SK-N-SH (cell line): ENCODE measurements around the gene GABRG3. TPM values are rescaled to one million over a fixed set of nuclear protein-coding genes. Genes with fewer than 3 reads are reported as not detected.
A peak's percentile ranks its signal among the peaks of the same experiment; 100 is the strongest.

Experiments used
- CTCF ChIA-PET: fragments of 300-600, 350-600 bp; formaldehyde crosslinking; extraction: SDS; loops from one replicate; lab custom pipeline; 2021; lab: Yijun Ruan, JAX
- POLR2A ChIA-PET: fragments of 350-600 bp; sonication (Branson Sonifier 250); formaldehyde crosslinking; extraction: SDS; loops from one replicate; lab custom pipeline; 2020; ENCODE audit warnings: antibody characterized with exemption, inconsistent platforms; lab: Yijun Ruan, JAX
- DNase-seq: peaks from one replicate; pipeline ENCODE4 v3.0.0; 2012
- H2AFZ ChIP-seq: fragments of 200-600 bp; sonication (generic); 2 replicates; pipeline ENCODE4 v1.8.1; 2016; ENCODE audit warnings: antibody characterized with exemption, mild to moderate bottlenecking, low read depth
- H3F3A ChIP-seq: fragments of 200-600 bp; sonication (generic); replicated peaks from 2 replicates; pipeline ENCODE3; 2016; ENCODE audit warnings: antibody characterized with exemption, mild to moderate bottlenecking; ENCODE audit not compliant: insufficient read depth
- H3K27ac ChIP-seq, 2 experiments: fragments of 200-500 bp in 1 of 2; fragments of 200-600 bp in 1 of 2; sonication (Bioruptor generic) in 1 of 2; sonication (generic), shearing (Covaris generic) in 1 of 2; 2 replicates each; pipeline versions ENCODE4 v1.5.1 to v1.6.1; 2014 to 2016; ENCODE audit warnings: low read depth in 2 of 2, inconsistent platforms in 1 of 2, low read length in 1 of 2, mild to moderate bottlenecking in 1 of 2, mixed read lengths in 1 of 2
- H3K27me3 ChIP-seq: fragments of 200-600 bp; sonication (generic), shearing (Covaris generic); 2 replicates; pipeline ENCODE4 v1.6.1; 2016; ENCODE audit warnings: mixed run types; ENCODE audit not compliant: insufficient read depth
- H3K36me3 ChIP-seq, 2 experiments: fragments of 200-500 bp in 1 of 2; fragments of 200-600 bp in 1 of 2; sonication (Bioruptor generic) in 1 of 2; sonication (generic) in 1 of 2; replicated peaks in 1 of 2; 2 replicates each; pipeline versions ENCODE3 to v1.5.1; 2014 to 2016; ENCODE audit warnings: low read length in 1 of 2, mild to moderate bottlenecking in 1 of 2; ENCODE audit not compliant: insufficient read depth in 2 of 2, control insufficient read depth in 1 of 2
- H3K4me1 ChIP-seq, 2 experiments: fragments of 200-500 bp in 1 of 2; fragments of 200-600 bp in 1 of 2; sonication (Bioruptor generic) in 1 of 2; sonication (generic), shearing (Covaris generic) in 1 of 2; 2 replicates each; pipeline versions ENCODE4 v1.5.1 to v1.6.1; 2014 to 2016; ENCODE audit warnings: low read depth in 1 of 2, low read length in 1 of 2, mixed run types in 1 of 2; ENCODE audit not compliant: insufficient read depth in 2 of 2, control insufficient read depth in 1 of 2
- H3K4me2 ChIP-seq: fragments of 200-600 bp; sonication (generic), shearing (Covaris generic); 2 replicates; pipeline ENCODE4 v1.6.1; 2017; ENCODE audit warnings: mixed run types
- H3K4me3 ChIP-seq, 2 experiments: fragments of 200-500 bp in 1 of 2; fragments of 200-600 bp in 1 of 2; sonication (Bioruptor generic) in 1 of 2; sonication (generic), shearing (Covaris generic) in 1 of 2; 2 replicates each; pipeline versions ENCODE4 v1.5.1 to v1.8.1; 2014 to 2016; ENCODE audit warnings: low read depth in 2 of 2, inconsistent platforms in 1 of 2, low read length in 1 of 2, mild to moderate bottlenecking in 1 of 2, mixed read lengths in 1 of 2, moderate library complexity in 1 of 2
- H3K79me2 ChIP-seq: fragments of 200-600 bp; sonication (generic); 2 replicates; pipeline ENCODE4 v1.8.1; 2017; ENCODE audit warnings: mild to moderate bottlenecking; ENCODE audit not compliant: insufficient read depth
- H3K9ac ChIP-seq: fragments of 200-600 bp; sonication (generic); 2 replicates; pipeline ENCODE4 v1.6.1; 2017; ENCODE audit warnings: mixed run types
- H3K9me2 ChIP-seq: fragments of 200-600 bp; sonication (generic); 2 replicates; pipeline ENCODE4 v1.6.1; 2017; ENCODE audit warnings: mixed run types
- H3K9me3 ChIP-seq: fragments of 200-600 bp; sonication (generic); 2 replicates; pipeline ENCODE4 v1.6.1; 2017; ENCODE audit warnings: mixed run types, mild to moderate bottlenecking, moderate library complexity
- H4K20me1 ChIP-seq: fragments of 200-600 bp; sonication (generic); 2 replicates; pipeline ENCODE4 v1.6.1; 2017; ENCODE audit warnings: mild to moderate bottlenecking, mixed run types; ENCODE audit not compliant: insufficient read depth
- CHD2 ChIP-seq: fragments of 150-350 bp; IDR thresholded peaks from 2 replicates; pipeline ENCODE4 v1.6.1; 2018; ENCODE audit warnings: low read length; ENCODE audit not compliant: partially characterized antibody
- ELF1 ChIP-seq: IDR thresholded peaks from 2 replicates; pipeline ENCODE4 v1.4.0; 2012
- FOXJ3 ChIP-seq: sonication (generic); formaldehyde crosslinking; IDR thresholded peaks from 2 replicates; pipeline ENCODE4 v1.5.1; 2020; ENCODE audit warnings: mild to moderate bottlenecking, missing genetic modification reagents
- FOXM1 ChIP-seq: IDR thresholded peaks from 2 replicates; pipeline ENCODE4 v1.4.0; 2012; ENCODE audit warnings: low read depth, mild to moderate bottlenecking
- GABPA ChIP-seq: IDR thresholded peaks from 2 replicates; pipeline ENCODE4 v1.4.0; 2012; ENCODE audit warnings: low read depth, mild to moderate bottlenecking
- JUND ChIP-seq: IDR thresholded peaks from 2 replicates; pipeline ENCODE4 v1.4.0; 2012
- MEF2A ChIP-seq: IDR thresholded peaks from 2 replicates; pipeline ENCODE4 v1.4.0; 2012; ENCODE audit warnings: low read depth, borderline replicate concordance
- MXI1 ChIP-seq: IDR thresholded peaks from 2 replicates; pipeline ENCODE4 v1.6.1; 2012; ENCODE audit warnings: mild to moderate bottlenecking, low read depth, low read length, improper control_type of control experiment
- NFIC ChIP-seq: IDR thresholded peaks from 2 replicates; pipeline ENCODE4 v1.4.0; 2012; ENCODE audit warnings: borderline replicate concordance
- NRF1 ChIP-seq: IDR thresholded peaks from 2 replicates; pipeline ENCODE4 v1.6.1; 2012; ENCODE audit warnings: low read depth, mild to moderate bottlenecking, low read length
- RAD21 ChIP-seq: IDR thresholded peaks from 2 replicates; pipeline ENCODE4 v1.6.1; 2012; ENCODE audit warnings: mild to moderate bottlenecking, low read length
- RCOR1 ChIP-seq: fragments of 150-350 bp; IDR thresholded peaks from 2 replicates; pipeline ENCODE4 v1.6.1; 2017; ENCODE audit warnings: antibody characterized with exemption, low read length
- SIN3A ChIP-seq: IDR thresholded peaks from 2 replicates; pipeline ENCODE4 v1.6.1; 2012; ENCODE audit warnings: low read depth, mild to moderate bottlenecking, low read length, moderate library complexity, borderline replicate concordance
- SMC3 ChIP-seq: IDR thresholded peaks from 2 replicates; pipeline ENCODE4 v1.6.1; 2012; ENCODE audit warnings: low read depth, low read length, improper control_type of control experiment
- TCF12 ChIP-seq: IDR thresholded peaks from 2 replicates; pipeline ENCODE4 v1.4.0; 2012
- WGBS: methylation state at CpG from one replicate; pipeline ENCODE4 v1.1.6; 2017; ENCODE audit warnings: low lambda C conversion rate; 5-methylcytosine and 5-hydroxymethylcytosine counted together
- polyA plus RNA-seq, 3 experiments: library from polyadenylated mRNA; depleted of rRNA; stranded (reverse); fragments of >200 nt; gene quantifications; 2 replicates each; pipeline ENCODE4 v1.2.3, GENCODE V29; 2012
- TF ChIP-seq, protein P1 (sequence below): fragments of 200-600 bp; sonication (generic); IDR thresholded peaks from 2 replicates; pipeline ENCODE4 v1.6.1; 2017; ENCODE audit warnings: antibody characterized with exemption, mild to moderate bottlenecking, moderate library complexity
- TF ChIP-seq, protein P2 (sequence below): fragments of 150-350 bp; IDR thresholded peaks from 2 replicates; pipeline ENCODE4 v1.6.1; 2017; ENCODE audit warnings: antibody characterized with exemption, low read length, low read depth, borderline replicate concordance
- TF ChIP-seq, protein P3 (sequence below): IDR thresholded peaks from 2 replicates; pipeline ENCODE4 v1.6.1; 2012; ENCODE audit warnings: mild to moderate bottlenecking, low read depth, low read length, moderate library complexity
- TF ChIP-seq, protein P4 (sequence below): IDR thresholded peaks from 2 replicates; pipeline ENCODE4 v1.4.0; 2012; ENCODE audit warnings: low read depth, borderline replicate concordance
- TF ChIP-seq, protein P5 (sequence below): fragments of 150-350 bp; IDR thresholded peaks from 2 replicates; pipeline ENCODE4 v1.6.1; 2016; ENCODE audit warnings: mild to moderate bottlenecking, low read depth, low read length

The GABRG3 gene
- polyA plus RNA-seq, 1 of the 3 experiments (the other 2 are of a cell fraction) = not detected

DNA sequence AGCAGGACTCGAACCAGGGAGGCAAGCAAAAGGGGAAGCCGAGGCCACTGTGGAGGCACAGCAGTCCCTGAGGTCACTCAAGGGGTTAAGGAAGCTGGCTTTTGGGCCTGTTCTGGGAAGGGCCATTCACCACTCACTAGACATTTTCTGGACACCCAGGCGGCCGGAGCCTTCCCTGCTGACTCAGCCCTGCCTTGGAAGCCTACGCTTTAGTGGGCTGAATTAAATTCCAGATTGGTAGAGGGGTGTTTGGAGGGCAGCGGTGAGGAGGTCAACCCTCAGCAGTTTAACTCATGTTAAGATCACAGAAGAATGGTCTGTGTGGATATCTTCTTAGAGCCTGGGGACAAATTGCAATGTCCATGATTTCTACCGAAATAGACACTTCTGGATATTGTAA is 152.8 kb downstream of the GABRG3 start:
- Histone ChIP-seq H4K20me1 (no peaks in the 10 kb centered on the region), H3K4me3 (no peak overlapping the region), H3K79me2 (no peaks in the 10 kb centered on the region), H3K36me3 (no peaks in the 10 kb centered on the region), H3K27me3 (no peaks in the 10 kb centered on the region), H2AFZ (no peak overlapping the region), H3K9ac (no peak overlapping the region), H3K9me2 (no peaks in the 10 kb centered on the region), H3F3A (no peaks in the 10 kb centered on the region), H3K4me1 (peaks cover 0 to 57% of the 10 kb centered on the region in 2 experiments; a peak in 2 of 4 replicates), H3K4me2 (no peak overlapping the region), H3K27ac (0 out of 4 replicates have a peak overlapping the region, but pooled peaks of 1 of the 2 experiments have one; percentile 11), H3K9me3 (no peaks in the 10 kb centered on the region)
- DNase-seq = no peak
- TF ChIP-seq FOXM1 (no peak), GABPA (no peak), NRF1 (no peak), RCOR1 (no peak), CHD2 (no peak), MEF2A (no peak), RAD21 (no peak), ELF1 (no peak), TCF12 (no peak), SMC3 (no peak), FOXJ3 (CRISPR knock-in tag) (no peak), SIN3A (no peak), MXI1 (no peak), NFIC (no peak), JUND (no peak)
- TF ChIP-seq, protein P1, sequence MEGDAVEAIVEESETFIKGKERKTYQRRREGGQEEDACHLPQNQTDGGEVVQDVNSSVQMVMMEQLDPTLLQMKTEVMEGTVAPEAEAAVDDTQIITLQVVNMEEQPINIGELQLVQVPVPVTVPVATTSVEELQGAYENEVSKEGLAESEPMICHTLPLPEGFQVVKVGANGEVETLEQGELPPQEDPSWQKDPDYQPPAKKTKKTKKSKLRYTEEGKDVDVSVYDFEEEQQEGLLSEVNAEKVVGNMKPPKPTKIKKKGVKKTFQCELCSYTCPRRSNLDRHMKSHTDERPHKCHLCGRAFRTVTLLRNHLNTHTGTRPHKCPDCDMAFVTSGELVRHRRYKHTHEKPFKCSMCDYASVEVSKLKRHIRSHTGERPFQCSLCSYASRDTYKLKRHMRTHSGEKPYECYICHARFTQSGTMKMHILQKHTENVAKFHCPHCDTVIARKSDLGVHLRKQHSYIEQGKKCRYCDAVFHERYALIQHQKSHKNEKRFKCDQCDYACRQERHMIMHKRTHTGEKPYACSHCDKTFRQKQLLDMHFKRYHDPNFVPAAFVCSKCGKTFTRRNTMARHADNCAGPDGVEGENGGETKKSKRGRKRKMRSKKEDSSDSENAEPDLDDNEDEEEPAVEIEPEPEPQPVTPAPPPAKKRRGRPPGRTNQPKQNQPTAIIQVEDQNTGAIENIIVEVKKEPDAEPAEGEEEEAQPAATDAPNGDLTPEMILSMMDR = no peak
- TF ChIP-seq, protein P2, sequence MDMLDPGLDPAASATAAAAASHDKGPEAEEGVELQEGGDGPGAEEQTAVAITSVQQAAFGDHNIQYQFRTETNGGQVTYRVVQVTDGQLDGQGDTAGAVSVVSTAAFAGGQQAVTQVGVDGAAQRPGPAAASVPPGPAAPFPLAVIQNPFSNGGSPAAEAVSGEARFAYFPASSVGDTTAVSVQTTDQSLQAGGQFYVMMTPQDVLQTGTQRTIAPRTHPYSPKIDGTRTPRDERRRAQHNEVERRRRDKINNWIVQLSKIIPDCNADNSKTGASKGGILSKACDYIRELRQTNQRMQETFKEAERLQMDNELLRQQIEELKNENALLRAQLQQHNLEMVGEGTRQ = no peak
- TF ChIP-seq, protein P3, sequence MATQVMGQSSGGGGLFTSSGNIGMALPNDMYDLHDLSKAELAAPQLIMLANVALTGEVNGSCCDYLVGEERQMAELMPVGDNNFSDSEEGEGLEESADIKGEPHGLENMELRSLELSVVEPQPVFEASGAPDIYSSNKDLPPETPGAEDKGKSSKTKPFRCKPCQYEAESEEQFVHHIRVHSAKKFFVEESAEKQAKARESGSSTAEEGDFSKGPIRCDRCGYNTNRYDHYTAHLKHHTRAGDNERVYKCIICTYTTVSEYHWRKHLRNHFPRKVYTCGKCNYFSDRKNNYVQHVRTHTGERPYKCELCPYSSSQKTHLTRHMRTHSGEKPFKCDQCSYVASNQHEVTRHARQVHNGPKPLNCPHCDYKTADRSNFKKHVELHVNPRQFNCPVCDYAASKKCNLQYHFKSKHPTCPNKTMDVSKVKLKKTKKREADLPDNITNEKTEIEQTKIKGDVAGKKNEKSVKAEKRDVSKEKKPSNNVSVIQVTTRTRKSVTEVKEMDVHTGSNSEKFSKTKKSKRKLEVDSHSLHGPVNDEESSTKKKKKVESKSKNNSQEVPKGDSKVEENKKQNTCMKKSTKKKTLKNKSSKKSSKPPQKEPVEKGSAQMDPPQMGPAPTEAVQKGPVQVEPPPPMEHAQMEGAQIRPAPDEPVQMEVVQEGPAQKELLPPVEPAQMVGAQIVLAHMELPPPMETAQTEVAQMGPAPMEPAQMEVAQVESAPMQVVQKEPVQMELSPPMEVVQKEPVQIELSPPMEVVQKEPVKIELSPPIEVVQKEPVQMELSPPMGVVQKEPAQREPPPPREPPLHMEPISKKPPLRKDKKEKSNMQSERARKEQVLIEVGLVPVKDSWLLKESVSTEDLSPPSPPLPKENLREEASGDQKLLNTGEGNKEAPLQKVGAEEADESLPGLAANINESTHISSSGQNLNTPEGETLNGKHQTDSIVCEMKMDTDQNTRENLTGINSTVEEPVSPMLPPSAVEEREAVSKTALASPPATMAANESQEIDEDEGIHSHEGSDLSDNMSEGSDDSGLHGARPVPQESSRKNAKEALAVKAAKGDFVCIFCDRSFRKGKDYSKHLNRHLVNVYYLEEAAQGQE = no peak
- TF ChIP-seq, protein P4, sequence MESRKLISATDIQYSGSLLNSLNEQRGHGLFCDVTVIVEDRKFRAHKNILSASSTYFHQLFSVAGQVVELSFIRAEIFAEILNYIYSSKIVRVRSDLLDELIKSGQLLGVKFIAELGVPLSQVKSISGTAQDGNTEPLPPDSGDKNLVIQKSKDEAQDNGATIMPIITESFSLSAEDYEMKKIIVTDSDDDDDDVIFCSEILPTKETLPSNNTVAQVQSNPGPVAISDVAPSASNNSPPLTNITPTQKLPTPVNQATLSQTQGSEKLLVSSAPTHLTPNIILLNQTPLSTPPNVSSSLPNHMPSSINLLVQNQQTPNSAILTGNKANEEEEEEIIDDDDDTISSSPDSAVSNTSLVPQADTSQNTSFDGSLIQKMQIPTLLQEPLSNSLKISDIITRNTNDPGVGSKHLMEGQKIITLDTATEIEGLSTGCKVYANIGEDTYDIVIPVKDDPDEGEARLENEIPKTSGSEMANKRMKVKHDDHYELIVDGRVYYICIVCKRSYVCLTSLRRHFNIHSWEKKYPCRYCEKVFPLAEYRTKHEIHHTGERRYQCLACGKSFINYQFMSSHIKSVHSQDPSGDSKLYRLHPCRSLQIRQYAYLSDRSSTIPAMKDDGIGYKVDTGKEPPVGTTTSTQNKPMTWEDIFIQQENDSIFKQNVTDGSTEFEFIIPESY = no peak
- TF ChIP-seq, protein P5, sequence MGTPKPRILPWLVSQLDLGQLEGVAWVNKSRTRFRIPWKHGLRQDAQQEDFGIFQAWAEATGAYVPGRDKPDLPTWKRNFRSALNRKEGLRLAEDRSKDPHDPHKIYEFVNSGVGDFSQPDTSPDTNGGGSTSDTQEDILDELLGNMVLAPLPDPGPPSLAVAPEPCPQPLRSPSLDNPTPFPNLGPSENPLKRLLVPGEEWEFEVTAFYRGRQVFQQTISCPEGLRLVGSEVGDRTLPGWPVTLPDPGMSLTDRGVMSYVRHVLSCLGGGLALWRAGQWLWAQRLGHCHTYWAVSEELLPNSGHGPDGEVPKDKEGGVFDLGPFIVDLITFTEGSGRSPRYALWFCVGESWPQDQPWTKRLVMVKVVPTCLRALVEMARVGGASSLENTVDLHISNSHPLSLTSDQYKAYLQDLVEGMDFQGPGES = no peak
- 44% methylated on average over 7 of the region's 7 CpGs for WGBS
- CTCF ChIA-PET = interaction anchor here (1.5 kb wide), 1 partner anchor 235 kb away, joined by 3 read pairs; no protein-coding TSS in a partner anchor
- POLR2A ChIA-PET = no interaction called here
